ENCODE data around the gene DHODH. TPM values are rescaled to one million over a fixed set of nuclear protein-coding genes. Genes with fewer than 3 reads are reported as not detected.

Gene DHODH
- total and polyA plus RNA-seq, 2 of the 8 experiments (the other 6 are each of a cell fraction or from before 2014, with no cell fraction given) = 9.1 to 19.4 TPM

DNA sequence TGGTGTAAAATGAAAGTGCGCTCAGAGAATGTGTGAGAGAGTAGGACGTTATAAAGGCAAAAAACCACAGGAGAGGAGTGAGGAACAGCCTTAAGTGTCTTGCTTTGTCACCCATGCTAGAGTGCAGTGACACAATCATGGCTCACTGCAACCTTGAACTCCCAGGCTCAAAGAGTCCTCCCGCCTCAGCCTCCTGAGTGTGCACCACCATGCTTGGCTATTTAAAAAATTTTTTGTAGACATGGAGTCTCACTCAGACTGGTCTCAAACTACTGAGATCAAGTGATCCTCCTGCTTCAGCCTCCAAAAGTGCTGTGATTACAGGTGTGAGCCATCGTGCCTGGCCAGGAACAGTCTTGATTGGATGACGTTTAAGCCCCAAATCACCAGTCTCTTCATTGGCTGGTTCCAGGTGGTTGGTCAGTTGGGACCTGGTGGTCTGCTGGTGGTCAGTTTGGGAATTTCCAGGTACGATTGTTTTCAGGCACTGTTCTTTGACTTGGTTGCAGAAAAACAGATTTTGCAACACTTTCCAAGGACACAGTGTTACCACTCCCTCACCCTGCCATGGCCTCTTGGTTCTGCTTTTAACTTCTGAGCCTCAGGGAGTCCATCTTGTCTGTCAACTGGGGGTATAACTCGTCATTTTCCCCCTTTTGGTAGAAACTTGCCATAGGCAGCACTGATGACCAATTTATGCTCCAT, 21.2 kb downstream of the DHODH start:
- ChIA-PET POLR2A (ENCODE audit: partially characterized antibody) (no interaction called here), CTCF (ENCODE audit: partially characterized antibody) (interaction anchor here (3.2 kb wide), 1 partner anchor 8 kb away, joined by 22 read pairs; no protein-coding TSS in a partner anchor)
- H2AFZ ChIP-seq (ENCODE audit: low read length) = no peak overlapping the region
- no peak overlapping the region for H4K91ac ChIP-seq (replicated peaks; ENCODE audit: insufficient read length, low read length)
- FAIRE-seq (no peak), DNase-seq (ENCODE audit: low read depth in 1 of 2, low spot score in 2 of 2) (no peak)
- no peak overlapping the region for H3K4ac ChIP-seq (replicated peaks; ENCODE audit: insufficient read length, low read depth, low read length)
- no peak overlapping the region for H3K4me2 ChIP-seq (ENCODE audit: insufficient read depth in 1 of 2, low read depth in 2 of 2, low read length in 2 of 2)
- no peak overlapping the region for H2BK15ac ChIP-seq (ENCODE audit: low read length)
- H3K79me1 ChIP-seq (ENCODE audit: low read depth, low read length) = no peaks in the 10 kb centered on the region
- no peak overlapping the region for H2BK120ac ChIP-seq (replicated peaks; ENCODE audit: low read depth, low read length)
- H2BK5ac ChIP-seq (ENCODE audit: low read depth, low read length) = no peak overlapping the region
- H4K8ac ChIP-seq (ENCODE audit: extremely low read depth, insufficient read depth, low read length) = no peak overlapping the region
- H3K79me2 ChIP-seq (ENCODE audit: control insufficient read depth in 1 of 2, insufficient read depth in 2 of 2, low read length in 2 of 2) = no peaks in the 10 kb centered on the region
- H3K27me3 ChIP-seq (replicated peaks in 1 of 4; ENCODE audit: control insufficient read depth in 3 of 4, extremely low read depth in 1 of 4, insufficient read depth in 3 of 4, low read length in 3 of 4) = no peaks in the 10 kb centered on the region
- H2BK12ac ChIP-seq (ENCODE audit: low read depth, low read length) = no peak overlapping the region
- H3K23ac ChIP-seq (ENCODE audit: insufficient read length) = no peak overlapping the region
- no peak overlapping the region for H3K56ac ChIP-seq (replicated peaks; ENCODE audit: insufficient read length, low read depth, low read length)
- H3K14ac ChIP-seq (ENCODE audit: insufficient read length) = no peak overlapping the region
- H3K4me3 ChIP-seq (ENCODE audit: extremely low read depth in 1 of 4, insufficient read depth in 2 of 4, low read depth in 3 of 4, low read length in 4 of 4) = no peak overlapping the region
- H3K23me2 ChIP-seq (ENCODE audit: low read depth, low read length) = no peaks in the 10 kb centered on the region
- H3K9ac ChIP-seq (replicated peaks in 1 of 4; ENCODE audit: extremely low read depth in 1 of 4, low read depth in 3 of 4, low read length in 3 of 4) = no peak overlapping the region
- no peak overlapping the region for H2AK5ac ChIP-seq (ENCODE audit: low read depth, low read length)
- H3K4me1 ChIP-seq (replicated peaks in 1 of 4; ENCODE audit: control insufficient read depth in 3 of 4, insufficient read depth in 4 of 4, low read length in 3 of 4) = no peaks in the 10 kb centered on the region; a peak in 1 of 7 replicates
- no peak overlapping the region for H2BK20ac ChIP-seq (ENCODE audit: low read length)
- 90% methylated on average over 7 of the region's 7 CpGs; no CpG with 5 or more reads in 1 of the 2 experiments for WGBS, 2 experiments (ENCODE audit: extremely low coverage in 1 of 2, insufficient coverage in 1 of 2, insufficient read length in 1 of 2, insufficient replicate concordance in 2 of 2, low coverage in 1 of 2, low lambda C conversion rate in 2 of 2, missing lambda C conversion rate in 1 of 2)
- H4K20me1 ChIP-seq (replicated peaks in 1 of 2; ENCODE audit: control insufficient read depth in 1 of 2, insufficient read depth in 2 of 2, low read length in 2 of 2) = no peaks in the 10 kb centered on the region
- H3K9me3 ChIP-seq (ENCODE audit: insufficient read depth in 2 of 2, low read depth in 1 of 2, low read length in 1 of 2) = no peaks in the 10 kb centered on the region
- no peak overlapping the region for H4K5ac ChIP-seq (ENCODE audit: insufficient read length, low read depth, low read length)
- H3K18ac ChIP-seq (ENCODE audit: extremely low read depth, low read length) = no peak overlapping the region
- H3K36me3 ChIP-seq (ENCODE audit: control insufficient read depth in 2 of 4, insufficient read depth in 4 of 4, low read length in 3 of 4) = peaks cover 0 to 11% (median 3%) of the 10 kb centered on the region in 4 experiments; a peak in 4 of 8 replicates
- H3K27ac ChIP-seq (ENCODE audit: low read depth, low read length) = no peak overlapping the region
- TF ChIP-seq BRCA1 (IDR thresholded peaks at IDR 0.05; ENCODE audit: low read depth, low read length) (no peak), KDM4A (IDR thresholded peaks at IDR 0.05; ENCODE audit: low read depth, low read length, severe bottlenecking) (no peak), CBX5 (IDR thresholded peaks at IDR 0.05; ENCODE audit: low read depth, low read length) (no peak), EGR1 (IDR thresholded peaks at IDR 0.05; ENCODE audit: borderline replicate concordance, low read depth, low read length) (no peak), TAF7 (optimal IDR thresholded peaks at IDR 0.05; ENCODE audit: borderline replicate concordance, low read depth, low read length) (no peak), SIN3A (conservative IDR thresholded peaks at IDR 0.05 in 1 of 2, IDR thresholded peaks at IDR 0.05 in 1 of 2; ENCODE audit: low read depth in 1 of 2, low read length in 2 of 2) (no peak), RFX5 (IDR thresholded peaks at IDR 0.05; ENCODE audit: borderline replicate concordance, low read depth, low read length) (no peak), YY1 (IDR thresholded peaks at IDR 0.05; ENCODE audit: low read depth, low read length) (no peak)
- TF ChIP-seq, protein P1, sequence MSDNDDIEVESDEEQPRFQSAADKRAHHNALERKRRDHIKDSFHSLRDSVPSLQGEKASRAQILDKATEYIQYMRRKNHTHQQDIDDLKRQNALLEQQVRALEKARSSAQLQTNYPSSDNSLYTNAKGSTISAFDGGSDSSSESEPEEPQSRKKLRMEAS (IDR thresholded peaks at IDR 0.05) = no peak
- TF ChIP-seq, protein P2, sequence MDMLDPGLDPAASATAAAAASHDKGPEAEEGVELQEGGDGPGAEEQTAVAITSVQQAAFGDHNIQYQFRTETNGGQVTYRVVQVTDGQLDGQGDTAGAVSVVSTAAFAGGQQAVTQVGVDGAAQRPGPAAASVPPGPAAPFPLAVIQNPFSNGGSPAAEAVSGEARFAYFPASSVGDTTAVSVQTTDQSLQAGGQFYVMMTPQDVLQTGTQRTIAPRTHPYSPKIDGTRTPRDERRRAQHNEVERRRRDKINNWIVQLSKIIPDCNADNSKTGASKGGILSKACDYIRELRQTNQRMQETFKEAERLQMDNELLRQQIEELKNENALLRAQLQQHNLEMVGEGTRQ (IDR thresholded peaks at IDR 0.05; ENCODE audit: low read length) = no peak
- TF ChIP-seq, protein P3, sequence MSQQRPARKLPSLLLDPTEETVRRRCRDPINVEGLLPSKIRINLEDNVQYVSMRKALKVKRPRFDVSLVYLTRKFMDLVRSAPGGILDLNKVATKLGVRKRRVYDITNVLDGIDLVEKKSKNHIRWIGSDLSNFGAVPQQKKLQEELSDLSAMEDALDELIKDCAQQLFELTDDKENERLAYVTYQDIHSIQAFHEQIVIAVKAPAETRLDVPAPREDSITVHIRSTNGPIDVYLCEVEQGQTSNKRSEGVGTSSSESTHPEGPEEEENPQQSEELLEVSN (IDR thresholded peaks at IDR 0.05) = no peak
